Fibroblast of skin of scalp (primary cell): ENCODE results near the gene CCT3.

Source experiments
- DNase-seq: peaks from one replicate; pipeline ENCODE4 v3.0.0-alpha.2; 2013

The CCT3 gene

GRCh38 chr1:156279837-156280236 is 58.3 kb downstream of the CCT3 start:
- no peak for DNase-seq

- DNase-seq, result no peak
These were observed 61.1 kb downstream of the CCT3 start for GRCh38 chr1:156276966-156277381.

GRCh38 chr1:156276532-156276931 is 61.6 kb downstream of the CCT3 start:
- no peak for DNase-seq

GRCh38 chr1:156270314-156270713 is 67.8 kb downstream of the CCT3 start:
- no peak for DNase-seq

- DNase-seq, result no peak
These were observed 69.8 kb downstream of the CCT3 start for GRCh38 chr1:156268336-156268735.

GRCh38 chr1:156266051-156266450 is 72.0 kb downstream of the CCT3 start:
- no peak for DNase-seq

- DNase-seq, result no peak
These were observed 74.8 kb downstream of the CCT3 start for GRCh38 chr1:156263288-156263655.

- DNase-seq, result peak; percentile 79
These were observed 75.4 kb downstream of the CCT3 start for GRCh38 chr1:156262461-156263287.

GRCh38 chr1:156260896-156261295 is 77.2 kb downstream of the CCT3 start:
- no peak for DNase-seq

- DNase-seq, result no peak
These were observed 78.3 kb downstream of the CCT3 start for GRCh38 chr1:156259805-156260204.
